ENCODE measurements around the gene AHDC1. TPM values are rescaled to one million over a fixed set of nuclear protein-coding genes. Genes with fewer than 3 reads are reported as not detected.

AHDC1 gene
- total RNA-seq, 1 donor from 2014 or later, result 50.1 TPM

DNA sequence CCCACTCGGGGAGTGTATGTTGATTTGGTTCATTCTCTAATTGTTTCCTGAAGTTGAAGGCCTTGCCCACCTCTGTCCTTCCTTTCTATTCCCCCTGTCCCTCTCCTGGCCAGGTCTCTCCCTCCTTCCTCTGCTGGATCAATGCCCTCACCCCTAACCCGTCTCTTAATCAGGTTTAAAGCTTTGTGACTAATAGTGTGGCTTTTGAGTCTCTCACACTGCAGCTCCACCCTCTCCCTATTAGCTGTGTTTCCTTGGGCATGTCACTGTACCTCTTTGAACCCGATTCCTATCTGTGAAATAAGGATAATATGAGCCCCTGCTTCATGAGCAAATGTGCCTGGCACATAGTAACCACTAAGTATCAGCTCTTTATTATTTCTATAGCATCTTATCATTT is 20.5 kb downstream of the AHDC1 start:
- DNase-seq (ENCODE audit: low read depth, low spot score), result no peak
- Mint-ChIP-seq H3K4me1 (peaks cover 25% of the 10 kb centered on the region), H3K9me3 (no peaks in the 10 kb centered on the region), H3K27ac (ENCODE audit: unreplicated experiment) (peak overlapping the region; percentile 7), H3K36me3 (ENCODE audit: low read depth) (peaks cover 3% of the 10 kb centered on the region), H3K4me3 (no peak overlapping the region), H3K27me3 (ENCODE audit: low read depth) (no peaks in the 10 kb centered on the region)
- TF ChIP-seq, protein P1, sequence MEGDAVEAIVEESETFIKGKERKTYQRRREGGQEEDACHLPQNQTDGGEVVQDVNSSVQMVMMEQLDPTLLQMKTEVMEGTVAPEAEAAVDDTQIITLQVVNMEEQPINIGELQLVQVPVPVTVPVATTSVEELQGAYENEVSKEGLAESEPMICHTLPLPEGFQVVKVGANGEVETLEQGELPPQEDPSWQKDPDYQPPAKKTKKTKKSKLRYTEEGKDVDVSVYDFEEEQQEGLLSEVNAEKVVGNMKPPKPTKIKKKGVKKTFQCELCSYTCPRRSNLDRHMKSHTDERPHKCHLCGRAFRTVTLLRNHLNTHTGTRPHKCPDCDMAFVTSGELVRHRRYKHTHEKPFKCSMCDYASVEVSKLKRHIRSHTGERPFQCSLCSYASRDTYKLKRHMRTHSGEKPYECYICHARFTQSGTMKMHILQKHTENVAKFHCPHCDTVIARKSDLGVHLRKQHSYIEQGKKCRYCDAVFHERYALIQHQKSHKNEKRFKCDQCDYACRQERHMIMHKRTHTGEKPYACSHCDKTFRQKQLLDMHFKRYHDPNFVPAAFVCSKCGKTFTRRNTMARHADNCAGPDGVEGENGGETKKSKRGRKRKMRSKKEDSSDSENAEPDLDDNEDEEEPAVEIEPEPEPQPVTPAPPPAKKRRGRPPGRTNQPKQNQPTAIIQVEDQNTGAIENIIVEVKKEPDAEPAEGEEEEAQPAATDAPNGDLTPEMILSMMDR (conservative IDR thresholded peaks at IDR 0.05), result no peak

DNA sequence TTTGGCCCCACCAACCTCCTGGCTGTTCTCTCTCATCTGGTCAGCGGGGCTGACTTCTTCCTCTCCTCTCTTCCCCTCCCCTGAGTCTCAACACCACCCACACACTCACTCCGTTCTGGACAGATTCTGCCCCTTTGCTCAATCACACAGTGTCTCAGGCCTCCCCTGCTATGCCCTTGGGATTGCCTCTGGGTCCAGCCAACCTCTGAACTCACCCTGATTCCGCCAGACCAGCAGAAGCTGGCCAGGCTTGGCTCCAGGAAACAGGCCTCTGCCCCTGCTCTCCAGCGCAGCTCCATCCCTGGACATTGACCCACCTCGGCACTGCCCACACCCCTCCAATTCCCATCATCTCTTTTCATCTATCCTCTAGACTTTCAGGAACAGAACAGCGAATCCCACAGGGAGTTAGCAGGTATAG is 22.1 kb downstream of the AHDC1 start:
- Mint-ChIP-seq H3K27ac (ENCODE audit: unreplicated experiment) (peak overlapping the region; percentile 84), H3K9me3 (no peaks in the 10 kb centered on the region), H3K27me3 (ENCODE audit: low read depth) (peaks cover 4% of the 10 kb centered on the region), H3K4me1 (peaks cover 30% of the 10 kb centered on the region), H3K4me3 (no peak overlapping the region), H3K36me3 (ENCODE audit: low read depth) (peaks cover 3% of the 10 kb centered on the region)
- no peak for DNase-seq (ENCODE audit: low read depth, low spot score)
- TF ChIP-seq, protein P1 (conservative IDR thresholded peaks at IDR 0.05), result no peak

DNA sequence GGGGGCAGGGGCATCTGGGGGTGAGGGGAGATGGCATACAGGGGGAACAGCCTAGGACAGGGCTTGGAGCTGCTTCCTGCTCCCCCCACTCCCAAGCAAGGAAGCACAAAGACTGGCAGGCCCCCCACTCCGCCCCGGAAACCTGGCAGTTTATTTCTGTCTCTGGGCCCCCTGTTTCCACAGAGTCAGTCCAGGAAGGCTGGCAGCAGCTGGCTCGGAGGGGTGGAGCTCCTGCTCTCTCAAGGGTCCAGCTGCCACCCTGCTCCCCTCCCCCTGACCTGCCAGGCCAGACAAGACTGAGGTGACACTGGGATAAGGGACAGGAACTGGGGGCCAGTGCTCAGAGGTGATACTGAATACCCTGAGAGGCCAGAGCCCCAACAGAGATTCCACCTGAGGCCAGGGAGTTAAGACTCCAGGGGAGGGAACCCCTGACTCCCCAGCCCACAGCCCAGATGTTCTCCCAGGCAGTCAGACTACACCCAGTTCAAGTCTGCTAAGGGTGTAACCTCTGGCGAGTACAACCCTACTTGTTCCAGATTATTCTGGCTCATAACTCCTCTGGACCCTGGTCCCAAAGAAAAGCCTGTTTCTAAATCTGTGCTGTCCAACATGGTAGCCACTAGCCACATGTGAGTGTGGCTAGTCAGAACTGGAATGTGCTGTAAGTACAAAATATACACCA is 26.3 kb downstream of the AHDC1 start:
- Mint-ChIP-seq H3K36me3 (ENCODE audit: low read depth) (peaks cover 3% of the 10 kb centered on the region), H3K4me1 (peaks cover 52% of the 10 kb centered on the region), H3K9me3 (no peaks in the 10 kb centered on the region), H3K27ac (ENCODE audit: unreplicated experiment) (no peak overlapping the region), H3K4me3 (no peak overlapping the region), H3K27me3 (ENCODE audit: low read depth) (peaks cover 16% of the 10 kb centered on the region)
- TF ChIP-seq, protein P1 (conservative IDR thresholded peaks at IDR 0.05), result no peak
- DNase-seq (ENCODE audit: low read depth, low spot score), result no peak

DNA sequence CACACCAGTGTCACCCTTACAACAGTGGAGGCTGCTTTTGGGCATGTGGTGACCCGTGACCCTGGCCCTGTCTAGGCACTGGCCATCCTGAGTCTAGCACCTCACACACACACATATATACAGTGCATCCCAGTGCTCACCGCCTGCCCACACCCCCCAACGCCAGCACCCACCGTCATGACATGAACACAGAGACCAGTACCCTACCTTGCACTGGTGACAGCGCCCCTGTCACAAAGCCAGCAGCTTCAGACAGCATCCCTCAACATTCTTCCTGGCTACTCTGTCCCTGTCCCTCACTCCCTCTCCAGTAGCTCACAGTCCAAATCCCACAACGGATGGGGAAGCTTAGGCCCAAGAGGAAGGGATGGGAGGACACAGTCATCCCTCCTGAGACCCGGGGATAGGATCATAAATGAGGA is 27.1 kb downstream of the AHDC1 start:
- TF ChIP-seq, protein P1 (conservative IDR thresholded peaks at IDR 0.05), result no peak
- DNase-seq (ENCODE audit: low read depth, low spot score), result no peak
- H3K27me3 Mint-ChIP-seq (ENCODE audit: low read depth), result peaks cover 16% of the 10 kb centered on the region
- H3K27ac Mint-ChIP-seq (ENCODE audit: unreplicated experiment), result no peak overlapping the region
- H3K9me3 Mint-ChIP-seq, result no peaks in the 10 kb centered on the region
- peaks cover 52% of the 10 kb centered on the region for H3K4me1 Mint-ChIP-seq
- H3K36me3 Mint-ChIP-seq (ENCODE audit: low read depth), result no peaks in the 10 kb centered on the region
- peak overlapping the region; percentile 55 for H3K4me3 Mint-ChIP-seq

DNA sequence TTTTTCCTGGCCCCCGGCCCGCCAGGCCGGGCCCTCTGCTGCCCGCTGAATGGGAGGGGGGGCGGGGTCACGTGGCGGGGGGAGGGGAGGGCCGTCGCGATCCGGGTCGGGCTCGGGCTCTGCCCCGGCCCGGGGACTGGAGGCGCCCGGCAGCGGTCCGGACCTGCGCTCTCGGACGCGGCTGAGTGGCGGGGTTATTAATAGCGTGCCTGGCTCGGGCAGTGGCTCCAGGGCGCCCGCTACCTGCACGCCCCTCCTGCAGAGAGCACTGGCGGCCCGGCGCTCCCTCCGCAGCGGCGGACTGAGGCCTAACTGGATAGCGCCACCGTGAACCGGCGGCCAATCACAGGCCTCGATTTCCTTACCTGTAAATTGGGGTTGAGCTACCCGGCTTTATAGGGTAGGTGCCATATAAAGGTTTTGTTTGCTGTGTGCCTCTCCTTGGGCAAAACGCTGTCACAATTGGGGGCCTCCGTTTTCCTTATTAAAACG is 28.1 kb downstream of the AHDC1 start:
- peaks cover 56% of the 10 kb centered on the region for H3K4me1 Mint-ChIP-seq
- no peak for DNase-seq (ENCODE audit: low read depth, low spot score)
- H3K36me3 Mint-ChIP-seq (ENCODE audit: low read depth), result no peaks in the 10 kb centered on the region
- peak overlapping the region; percentile 47 for H3K4me3 Mint-ChIP-seq
- H3K27ac Mint-ChIP-seq (ENCODE audit: unreplicated experiment), result no peak overlapping the region
- TF ChIP-seq, protein P1 (conservative IDR thresholded peaks at IDR 0.05), result no peak
- H3K27me3 Mint-ChIP-seq (ENCODE audit: low read depth), result peaks cover 16% of the 10 kb centered on the region
- no peaks in the 10 kb centered on the region for H3K9me3 Mint-ChIP-seq

All from neural crest cell (in vitro differentiated cells).